ENCODE data around the gene DGKB. TPM values are rescaled to one million over a fixed set of nuclear protein-coding genes. Genes with fewer than 3 reads are reported as not detected.

Gene DGKB
- polyA plus RNA-seq, 2 of the 4 experiments (the other 2 are of a cell fraction) = 0.01 TPM; not detected in 1

DNA sequence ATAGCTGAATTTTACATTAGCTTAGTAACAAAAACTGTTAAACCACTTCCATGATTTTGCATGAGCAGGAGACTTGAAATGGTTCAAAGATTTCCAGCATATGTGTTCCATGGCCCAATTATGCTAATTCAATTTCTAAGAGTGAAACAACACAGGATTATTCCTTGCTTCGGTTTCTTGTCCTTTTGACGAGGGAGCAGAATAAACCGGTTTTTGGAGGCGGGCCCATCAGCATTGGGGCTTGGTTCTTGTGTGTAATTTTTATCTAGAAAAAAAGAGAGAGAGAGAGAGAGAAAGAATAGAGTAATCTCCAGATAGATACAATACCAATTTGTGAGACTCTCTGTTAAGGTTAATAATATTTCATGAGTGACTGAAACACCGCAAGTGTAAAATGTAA lies 753.6 kb downstream of the DGKB start:
- CTCF ChIA-PET = no interaction called here
- 39% methylated on average over 5 of the region's 5 CpGs for WGBS (ENCODE audit: missing lambda C conversion rate)
- no peak for ATAC-seq

GRCh38 chr7:14147532-14147931 lies 755.0 kb downstream of the DGKB start:
- FAIRE-seq = no peak
- ChIA-PET CTCF (no interaction called here), POLR2A (no interaction called here)
- Histone ChIP-seq H3K9me3 (no peaks in the 10 kb centered on the region), H3K4me3 (no peak overlapping the region), H3K27ac (no peak overlapping the region), H3K4me2 (no peak overlapping the region), H3K4me1 (no peaks in the 10 kb centered on the region)
- 6% methylated on average over 2 of the region's 2 CpGs for WGBS (ENCODE audit: missing lambda C conversion rate)
- no peak for TF ChIP-seq NPAS2 (CRISPR knock-in tag; IDR thresholded peaks at IDR 0.05; ENCODE audit: borderline replicate concordance)
- no peak for TF ChIP-seq MAZ (IDR thresholded peaks at IDR 0.05; ENCODE audit: borderline replicate concordance, low read depth, low read length)
- no peak for TF ChIP-seq MYC (IDR thresholded peaks at IDR 0.05; ENCODE audit: borderline replicate concordance, low read length)
- no peak for TF ChIP-seq HOXB13 (CRISPR knock-in tag; IDR thresholded peaks at IDR 0.05; ENCODE audit: low read depth)
- no peak for TF ChIP-seq USF2 (IDR thresholded peaks at IDR 0.05)
- ATAC-seq = no peak
- no peak for DNase-seq (ENCODE audit: low read depth in 1 of 2, low spot score in 1 of 2)

More for the DNA sequence above, 753.6 kb downstream of the DGKB start:
- Histone ChIP-seq H3K9me3 (no peaks in the 10 kb centered on the region), H3K4me2 (no peak overlapping the region), H3K4me3 (no peak overlapping the region), H3K4me1 (no peaks in the 10 kb centered on the region), H3K27ac (no peak overlapping the region)
- TF ChIP-seq ZFP36 (IDR thresholded peaks at IDR 0.05; ENCODE audit: borderline replicate concordance, partially characterized antibody) (no peak), RCOR1 (IDR thresholded peaks at IDR 0.05; ENCODE audit: low read depth, low read length) (no peak), HDAC2 (IDR thresholded peaks at IDR 0.05) (no peak), BCL3 (IDR thresholded peaks at IDR 0.05) (no peak), EHF (CRISPR knock-in tag; IDR thresholded peaks at IDR 0.05) (no peak), MAFK (IDR thresholded peaks at IDR 0.05; ENCODE audit: partially characterized antibody) (no peak), GATA3 (IDR thresholded peaks at IDR 0.05; ENCODE audit: borderline replicate concordance) (no peak)
- TF ChIP-seq, protein P1, sequence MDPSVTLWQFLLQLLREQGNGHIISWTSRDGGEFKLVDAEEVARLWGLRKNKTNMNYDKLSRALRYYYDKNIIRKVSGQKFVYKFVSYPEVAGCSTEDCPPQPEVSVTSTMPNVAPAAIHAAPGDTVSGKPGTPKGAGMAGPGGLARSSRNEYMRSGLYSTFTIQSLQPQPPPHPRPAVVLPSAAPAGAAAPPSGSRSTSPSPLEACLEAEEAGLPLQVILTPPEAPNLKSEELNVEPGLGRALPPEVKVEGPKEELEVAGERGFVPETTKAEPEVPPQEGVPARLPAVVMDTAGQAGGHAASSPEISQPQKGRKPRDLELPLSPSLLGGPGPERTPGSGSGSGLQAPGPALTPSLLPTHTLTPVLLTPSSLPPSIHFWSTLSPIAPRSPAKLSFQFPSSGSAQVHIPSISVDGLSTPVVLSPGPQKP (IDR thresholded peaks at IDR 0.05; ENCODE audit: low read depth, low read length) = no peak
- TF ChIP-seq, protein P2, sequence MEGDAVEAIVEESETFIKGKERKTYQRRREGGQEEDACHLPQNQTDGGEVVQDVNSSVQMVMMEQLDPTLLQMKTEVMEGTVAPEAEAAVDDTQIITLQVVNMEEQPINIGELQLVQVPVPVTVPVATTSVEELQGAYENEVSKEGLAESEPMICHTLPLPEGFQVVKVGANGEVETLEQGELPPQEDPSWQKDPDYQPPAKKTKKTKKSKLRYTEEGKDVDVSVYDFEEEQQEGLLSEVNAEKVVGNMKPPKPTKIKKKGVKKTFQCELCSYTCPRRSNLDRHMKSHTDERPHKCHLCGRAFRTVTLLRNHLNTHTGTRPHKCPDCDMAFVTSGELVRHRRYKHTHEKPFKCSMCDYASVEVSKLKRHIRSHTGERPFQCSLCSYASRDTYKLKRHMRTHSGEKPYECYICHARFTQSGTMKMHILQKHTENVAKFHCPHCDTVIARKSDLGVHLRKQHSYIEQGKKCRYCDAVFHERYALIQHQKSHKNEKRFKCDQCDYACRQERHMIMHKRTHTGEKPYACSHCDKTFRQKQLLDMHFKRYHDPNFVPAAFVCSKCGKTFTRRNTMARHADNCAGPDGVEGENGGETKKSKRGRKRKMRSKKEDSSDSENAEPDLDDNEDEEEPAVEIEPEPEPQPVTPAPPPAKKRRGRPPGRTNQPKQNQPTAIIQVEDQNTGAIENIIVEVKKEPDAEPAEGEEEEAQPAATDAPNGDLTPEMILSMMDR (IDR thresholded peaks at IDR 0.05) = no peak
- FAIRE-seq (no peak), DNase-seq (ENCODE audit: low read depth in 1 of 2, low spot score in 1 of 2) (no peak)
- POLR2A ChIA-PET = no interaction called here

GRCh38 chr7:14144538-14144937 lies 758.0 kb downstream of the DGKB start:
- no peaks in the 10 kb centered on the region for H3K9me3 ChIP-seq
- FAIRE-seq (no peak), ATAC-seq (no peak), DNase-seq (ENCODE audit: low read depth in 1 of 2, low spot score in 1 of 2) (no peak)
- no peak overlapping the region for H3K4me2 ChIP-seq
- ChIA-PET CTCF (no interaction called here), POLR2A (no interaction called here)
- TF ChIP-seq BCL3 (IDR thresholded peaks at IDR 0.05) (no peak), HOXB13 (CRISPR knock-in tag; IDR thresholded peaks at IDR 0.05; ENCODE audit: low read depth) (no peak), CBX8 (IDR thresholded peaks at IDR 0.05) (no peak), EP300 (IDR thresholded peaks at IDR 0.05) (no peak), SREBF2 (IDR thresholded peaks at IDR 0.05) (no peak), RNF2 (IDR thresholded peaks at IDR 0.05; ENCODE audit: borderline replicate concordance, low read depth) (no peak), RFX5 (IDR thresholded peaks at IDR 0.05) (no peak), HMGXB4 (CRISPR knock-in tag; IDR thresholded peaks at IDR 0.05; ENCODE audit: borderline replicate concordance) (no peak)
- TF ChIP-seq, protein P3, sequence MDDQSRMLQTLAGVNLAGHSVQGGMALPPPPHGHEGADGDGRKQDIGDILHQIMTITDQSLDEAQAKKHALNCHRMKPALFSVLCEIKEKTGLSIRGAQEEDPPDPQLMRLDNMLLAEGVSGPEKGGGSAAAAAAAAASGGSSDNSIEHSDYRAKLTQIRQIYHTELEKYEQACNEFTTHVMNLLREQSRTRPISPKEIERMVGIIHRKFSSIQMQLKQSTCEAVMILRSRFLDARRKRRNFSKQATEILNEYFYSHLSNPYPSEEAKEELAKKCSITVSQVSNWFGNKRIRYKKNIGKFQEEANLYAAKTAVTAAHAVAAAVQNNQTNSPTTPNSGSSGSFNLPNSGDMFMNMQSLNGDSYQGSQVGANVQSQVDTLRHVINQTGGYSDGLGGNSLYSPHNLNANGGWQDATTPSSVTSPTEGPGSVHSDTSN (IDR thresholded peaks at IDR 0.05) = no peak
- H3K4me1 ChIP-seq = no peaks in the 10 kb centered on the region
- H3K27ac ChIP-seq = no peak overlapping the region
- 64% methylated on average over 2 of the region's 2 CpGs for WGBS (ENCODE audit: missing lambda C conversion rate)
- no peak overlapping the region for H3K4me3 ChIP-seq

Data from A549 (cell line).